Measurements from ENCODE around the gene NUDT8. TPM values are rescaled to one million over a fixed set of nuclear protein-coding genes. Genes with fewer than 3 reads are reported as not detected.
"Not testable (repeated sequence)": the region's sequence is repeated elsewhere in the genome, so short reads cannot be mapped to it uniquely, and the experiment has no call there.

NUDT8 gene
- total RNA-seq, 1 donor from 2014 or later = 11.5 TPM

GRCh38 chr11:67662142-67662834, 32.6 kb upstream of the NUDT8 start:
- intact Hi-C loops (cut with micrococcal nuclease) = no loop called here

GRCh38 chr11:67660752-67661151, 31.0 kb upstream of the NUDT8 start:
- intact Hi-C loops (cut with micrococcal nuclease) = not testable (repeated sequence)

- intact Hi-C loops (cut with micrococcal nuclease) = loop anchor here (1.0 kb wide), 2 partner anchors 30 to 87 kb away; partner anchors contain the start of gene NUDT8
Measured at GRCh38 chr11:67659651-67660165, 30.0 kb upstream of the NUDT8 start.

GRCh38 chr11:67657300-67657699, 27.6 kb upstream of the NUDT8 start:
- intact Hi-C loops (cut with micrococcal nuclease) = no loop called here

- intact Hi-C loops (cut with micrococcal nuclease) = no loop called here
Measured at GRCh38 chr11:67656278-67656922, 26.7 kb upstream of the NUDT8 start.

- intact Hi-C loops (cut with micrococcal nuclease) = no loop called here
Measured at GRCh38 chr11:67654225-67654624, 24.5 kb upstream of the NUDT8 start.

GRCh38 chr11:67652965-67653845, 23.5 kb upstream of the NUDT8 start:
- intact Hi-C loops (cut with micrococcal nuclease) = no loop called here

- intact Hi-C loops (cut with micrococcal nuclease) = no loop called here
Measured at GRCh38 chr11:67651976-67652781, 22.4 kb upstream of the NUDT8 start.

- intact Hi-C loops (cut with micrococcal nuclease) = no loop called here
Measured at GRCh38 chr11:67649634-67650510, 20.1 kb upstream of the NUDT8 start.

GRCh38 chr11:67648796-67649613, 19.3 kb upstream of the NUDT8 start:
- intact Hi-C loops (cut with micrococcal nuclease) = no loop called here

GRCh38 chr11:67648140-67648795, 18.5 kb upstream of the NUDT8 start:
- intact Hi-C loops (cut with micrococcal nuclease) = no loop called here

- intact Hi-C loops (cut with micrococcal nuclease) = no loop called here
Measured at GRCh38 chr11:67647471-67647870, 17.7 kb upstream of the NUDT8 start.

GRCh38 chr11:67646535-67647336, 17.0 kb upstream of the NUDT8 start:
- intact Hi-C loops (cut with micrococcal nuclease) = no loop called here

- intact Hi-C loops (cut with micrococcal nuclease) = no loop called here
Measured at GRCh38 chr11:67645521-67646461, 16.1 kb upstream of the NUDT8 start.

- intact Hi-C loops (cut with micrococcal nuclease) = no loop called here
Measured at GRCh38 chr11:67644472-67645418, 15.0 kb upstream of the NUDT8 start.

Measured in T-helper 2 cell treated with Interferon-gamma antibody and Interleukin-4, amounts not matched to agents 100 ng/mL and 5 ng/mL, for 36 hours (primary cell).